K562 (cell line): ENCODE measurements around the gene ABCA8. TPM values are rescaled to one million over a fixed set of nuclear protein-coding genes. Genes with fewer than 3 reads are reported as not detected.

Source experiments
- ATAC-seq: fragments of 200-7000 bp; cut with Tn5 transposase; 3 replicates; pipeline ENCODE4 v1.9.1; 2020; ENCODE audit warnings: moderate library complexity
- BruUV-seq: library from RNA; stranded (reverse); fragments of 400-500 nt; replicated peaks from 2 replicates; lab custom pipeline; 2021; lab: Mats Ljungman, UMichigan
- CTCF ChIA-PET: fragments of 300-600 bp; formaldehyde crosslinking; extraction: SDS; loops from one replicate; lab custom pipeline; 2021; ENCODE audit warnings: low intra/inter-chr PET ratio; lab: Yijun Ruan, JAX
- POLR2A ChIA-PET: fragments of 300-600, 350-650 bp; sonication (Branson Sonifier 250); formaldehyde crosslinking; extraction: SDS; loops from one replicate; lab custom pipeline; 2021; ENCODE audit warnings: antibody characterized with exemption, inconsistent platforms; lab: Yijun Ruan, JAX
- DNase-seq, 4 experiments: peaks; one replicate each; pipeline versions ENCODE4 v3.0.0 to v3.0.0-alpha.2; 2011 to 2018; ENCODE audit warnings: low spot score in 3 of 4, mixed read lengths in 3 of 4; ENCODE audit errors: extremely low read depth in 1 of 4
- FAIRE-seq: peaks from 2 replicates; lab custom pipeline; 2011; peaks lifted over from hg19 to GRCh38; lab: Jason Lieb, UNC
- H2AFZ ChIP-seq: 2 replicates; pipeline ENCODE4 v1.6.0; 2011; ENCODE audit warnings: low read depth, low read length, control low read depth, inconsistent platforms
- H3K27ac ChIP-seq: fragments of 200-600 bp; 3 replicates; pipeline ENCODE4 v1.8.0; 2011; ENCODE audit warnings: low read depth, mild to moderate bottlenecking, control low read depth, inconsistent platforms, low read length, moderate library complexity, mixed read lengths; ENCODE audit errors: extremely low read depth
- H3K27me3 ChIP-seq, 2 experiments: fragments of 300-600 bp in 1 of 2; 2 replicates in 1 of 2; 3 replicates in 1 of 2; pipeline versions ENCODE4 v1.6.0 to v1.8.0; 2011; ENCODE audit warnings: inconsistent platforms in 2 of 2, low read length in 2 of 2, mild to moderate bottlenecking in 1 of 2, mixed read lengths in 1 of 2, moderate library complexity in 1 of 2; ENCODE audit not compliant: control insufficient read depth in 2 of 2, insufficient read depth in 2 of 2
- H3K36me3 ChIP-seq: fragments of 300-600 bp; 3 replicates; pipeline ENCODE4 v1.8.0; 2011; ENCODE audit warnings: mild to moderate bottlenecking, low read length, inconsistent platforms; ENCODE audit not compliant: control insufficient read depth, insufficient read depth
- H3K4me1 ChIP-seq, 2 experiments: fragments of 200-600 bp in 1 of 2; replicated peaks in 1 of 2; 2 replicates in 1 of 2; 3 replicates in 1 of 2; pipeline versions ENCODE4 v1.5.1 to v1.8.0; 2011; ENCODE audit warnings: inconsistent platforms in 2 of 2, low read length in 2 of 2, mild to moderate bottlenecking in 1 of 2, mixed read lengths in 1 of 2, moderate library complexity in 1 of 2; ENCODE audit not compliant: control insufficient read depth in 2 of 2, insufficient read depth in 2 of 2
- H3K4me2 ChIP-seq: 2 replicates; pipeline ENCODE4 v1.6.1; 2011; ENCODE audit warnings: low read length, control low read depth, inconsistent platforms, mixed read lengths; ENCODE audit not compliant: insufficient read depth
- H3K4me3 ChIP-seq: fragments of 200-600 bp; sonication (generic), shearing (Covaris generic); 2 replicates; pipeline ENCODE4 v1.5.1; 2016; ENCODE audit warnings: control low read depth, inconsistent platforms
- H3K79me2 ChIP-seq: fragments of 200-600 bp; 3 replicates; pipeline ENCODE4 v1.8.0; 2011; ENCODE audit warnings: low read length, inconsistent platforms; ENCODE audit not compliant: control insufficient read depth, insufficient read depth
- H3K9ac ChIP-seq, 2 experiments: 2 replicates each; pipeline versions ENCODE4 v1.6.0 to v1.6.1; 2011; ENCODE audit warnings: low read depth in 2 of 2, low read length in 2 of 2, control low read depth in 1 of 2, inconsistent platforms in 1 of 2, mild to moderate bottlenecking in 1 of 2, mixed read lengths in 1 of 2; ENCODE audit not compliant: insufficient read depth in 1 of 2
- H3K9me1 ChIP-seq: one replicate; pipeline ENCODE4 v1.6.0; 2011; ENCODE audit warnings: inconsistent platforms, mild to moderate bottlenecking, low read length, moderate library complexity; ENCODE audit not compliant: control insufficient read depth, insufficient read depth
- H3K9me3 ChIP-seq: replicated peaks from 2 replicates; pipeline ENCODE4 v1.5.1; 2011; ENCODE audit warnings: low read depth, low read length, inconsistent platforms; ENCODE audit not compliant: control insufficient read depth, insufficient read depth
- H4K20me1 ChIP-seq: replicated peaks from 2 replicates; pipeline ENCODE4 v1.6.1; 2011; ENCODE audit warnings: low read length, inconsistent platforms, mixed read lengths; ENCODE audit not compliant: control insufficient read depth, insufficient read depth
- CAMTA2 ChIP-seq: fragments of 250-450 bp; sonication (Bioruptor Pico); conservative IDR thresholded peaks from 2 replicates; pipeline ENCODE4 v1.5.1; 2022
- CTBP1 ChIP-seq: fragments of 450-650 bp; IDR thresholded peaks from 2 replicates; pipeline ENCODE4 v1.6.1; 2016; ENCODE audit warnings: borderline replicate concordance
- FOXK2 ChIP-seq, 2 experiments: fragments of 450-650 bp; IDR thresholded peaks in 1 of 2; conservative IDR thresholded peaks in 1 of 2; 2 replicates each; pipeline ENCODE4 v1.6.1; 2016; ENCODE audit warnings: low read depth in 2 of 2, mild to moderate bottlenecking in 1 of 2
- NFIX ChIP-seq: fragments of 250-450 bp; sonication (Bioruptor Pico); IDR thresholded peaks from 2 replicates; pipeline ENCODE4 v1.4.0; 2020; ENCODE audit warnings: low read depth, mild to moderate bottlenecking, moderate library complexity
- SAFB2 ChIP-seq: fragments of 200-400 bp; formaldehyde crosslinking; IDR thresholded peaks from 2 replicates; pipeline ENCODE4 v1.6.1; 2018; ENCODE audit warnings: borderline replicate concordance, low read length, low read depth, moderate library complexity; ENCODE audit not compliant: severe bottlenecking
- TCF3 ChIP-seq: sonication (generic); formaldehyde crosslinking; IDR thresholded peaks from 2 replicates; pipeline ENCODE4 v1.4.0; 2020; ENCODE audit warnings: mild to moderate bottlenecking, missing genetic modification reagents
- WGBS: fragments of 100-300 bp; shearing (Covaris generic); methylation state at CpG from one replicate; pipeline ENCODE4 v1.1.6; 2016; ENCODE audit warnings: low coverage, mixed read lengths; ENCODE audit not compliant: insufficient coverage; ENCODE audit errors: missing lambda C conversion rate; 5-methylcytosine and 5-hydroxymethylcytosine counted together
- in situ Hi-C: fragments of 300-500 bp; cut with MboI; formaldehyde crosslinking; loops from 4 replicates; pipeline ENCODE4 v1.15.0; 2018; ENCODE audit warnings: inconsistent platforms, mixed read lengths
- intact Hi-C: fragments of 100-400 bp; cut with micrococcal nuclease; formaldehyde crosslinking; loops from 2 replicates; pipeline ENCODE4 v1.14.2; 2022
- polyA plus RNA-seq, 8 experiments: library from polyadenylated mRNA; depleted of rRNA in 4 of 8; stranded (reverse) in 5 of 8; unstranded in 3 of 8; fragments of >200 nt; fragmentation: Nextera tagmentation in 2 of 8; fragmentation: Illumina TruSeq in 1 of 8; extraction: Ambion mirVana in 2 of 8; extraction: Trizol in 1 of 8; gene quantifications; 2 replicates each; pipeline versions ENCODE4 v1.2.1 to v1.2.3, GENCODE V29; 2011 to 2014; ENCODE audit warnings: inconsistent platforms in 1 of 8, missing spikeins in 1 of 8
- total RNA-seq, 7 experiments: library from RNA; depleted of rRNA in 6 of 7; stranded (reverse); fragments of >200 nt in 6 of 7; fragmentation: Illumina TruSeq in 2 of 7; extraction: Trizol in 2 of 7; gene quantifications; 2 replicates each; pipeline versions ENCODE4 v1.2.1 to v1.2.3, GENCODE V29; 2011 to 2021; ENCODE audit warnings: low replicate concordance in 1 of 7
- TF ChIP-seq, protein P1 (sequence below): fragments of 450-650 bp; formaldehyde crosslinking; IDR thresholded peaks from 2 replicates; pipeline ENCODE4 v1.4.0; 2020; ENCODE audit warnings: mild to moderate bottlenecking, moderate library complexity
- TF ChIP-seq, protein P2 (sequence below): fragments of 450-650 bp; IDR thresholded peaks from 2 replicates; pipeline ENCODE4 v1.6.1; 2018; ENCODE audit warnings: mild to moderate bottlenecking, low read depth; ENCODE audit not compliant: partially characterized antibody

The ABCA8 gene
- total and polyA plus RNA-seq, 9 of the 15 experiments (the other 6 are each of a cell fraction or from before 2014, with no cell fraction given) = 1.8 to 13.2 (median 12.0) TPM

DNA sequence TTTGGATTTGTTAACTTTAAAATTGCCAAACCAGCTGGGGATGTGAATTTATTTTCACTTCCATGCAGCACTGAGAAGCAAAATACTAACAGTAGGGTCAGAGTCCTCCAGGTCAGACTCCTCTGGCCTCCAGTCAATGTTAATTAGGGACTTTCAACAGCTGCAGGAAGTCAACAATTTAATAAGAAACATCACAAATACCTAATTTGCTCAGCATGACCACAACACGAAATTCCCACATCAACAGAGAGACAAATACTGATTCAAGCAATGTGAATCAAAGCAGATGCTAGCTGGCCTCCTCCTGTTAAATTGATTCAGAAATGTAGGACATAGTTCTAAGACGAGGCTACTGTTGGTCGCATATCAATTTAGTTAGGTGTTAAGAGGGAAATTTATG lies 111.7 kb downstream of the ABCA8 start:
- TF ChIP-seq, protein P1, sequence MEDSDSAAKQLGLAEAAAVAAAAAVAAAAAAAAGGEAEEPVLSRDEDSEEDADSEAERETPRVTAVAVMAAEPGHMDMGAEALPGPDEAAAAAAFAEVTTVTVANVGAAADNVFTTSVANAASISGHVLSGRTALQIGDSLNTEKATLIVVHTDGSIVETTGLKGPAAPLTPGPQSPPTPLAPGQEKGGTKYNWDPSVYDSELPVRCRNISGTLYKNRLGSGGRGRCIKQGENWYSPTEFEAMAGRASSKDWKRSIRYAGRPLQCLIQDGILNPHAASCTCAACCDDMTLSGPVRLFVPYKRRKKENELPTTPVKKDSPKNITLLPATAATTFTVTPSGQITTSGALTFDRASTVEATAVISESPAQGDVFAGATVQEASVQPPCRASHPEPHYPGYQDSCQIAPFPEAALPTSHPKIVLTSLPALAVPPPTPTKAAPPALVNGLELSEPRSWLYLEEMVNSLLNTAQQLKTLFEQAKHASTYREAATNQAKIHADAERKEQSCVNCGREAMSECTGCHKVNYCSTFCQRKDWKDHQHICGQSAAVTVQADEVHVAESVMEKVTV = no peak
- TF ChIP-seq FOXK2 (conservative IDR thresholded peaks at IDR 0.05 in 1 of 2, IDR thresholded peaks at IDR 0.05 in 1 of 2; ENCODE audit: low read depth in 2 of 2) (no peak), TCF3 (no peak), CAMTA2 (CRISPR knock-in tag) (no peak), SAFB2 (no peak), NFIX (CRISPR knock-in tag) (no peak), CTBP1 (no peak)
- TF ChIP-seq, protein P2, sequence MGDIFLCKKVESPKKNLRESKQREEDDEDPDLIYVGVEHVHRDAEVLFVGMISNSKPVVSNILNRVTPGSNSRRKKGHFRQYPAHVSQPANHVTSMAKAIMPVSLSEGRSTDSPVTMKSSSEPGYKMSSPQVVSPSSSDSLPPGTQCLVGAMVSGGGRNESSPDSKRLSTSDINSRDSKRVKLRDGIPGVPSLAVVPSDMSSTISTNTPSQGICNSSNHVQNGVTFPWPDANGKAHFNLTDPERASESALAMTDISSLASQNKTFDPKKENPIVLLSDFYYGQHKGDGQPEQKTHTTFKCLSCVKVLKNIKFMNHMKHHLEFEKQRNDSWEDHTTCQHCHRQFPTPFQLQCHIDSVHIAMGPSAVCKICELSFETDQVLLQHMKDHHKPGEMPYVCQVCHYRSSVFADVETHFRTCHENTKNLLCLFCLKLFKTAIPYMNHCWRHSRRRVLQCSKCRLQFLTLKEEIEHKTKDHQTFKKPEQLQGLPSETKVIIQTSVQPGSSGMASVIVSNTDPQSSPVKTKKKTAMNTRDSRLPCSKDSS = no peak
- Histone ChIP-seq H3K9ac (no peak overlapping the region), H3K4me3 (no peak overlapping the region), H3K36me3 (no peaks in the 10 kb centered on the region), H4K20me1 (no peaks in the 10 kb centered on the region), H3K4me2 (no peak overlapping the region), H3K9me3 (no peaks in the 10 kb centered on the region), H3K79me2 (no peaks in the 10 kb centered on the region), H2AFZ (no peak overlapping the region), H3K4me1 (no peaks in the 10 kb centered on the region), H3K27me3 (peaks cover 0 to 5% of the 10 kb centered on the region in 2 experiments; a peak in 3 of 5 replicates), H3K27ac (no peak overlapping the region), H3K9me1 (no peaks in the 10 kb centered on the region)
- in situ Hi-C loops (no loop called here), intact Hi-C loops (no loop called here)
- ATAC-seq = no peak
- WGBS = 2% methylated on average over 3 of the region's 3 CpGs
- no TSS peak for BruUV-seq
- CTCF ChIA-PET = no interaction called here
- no peak for FAIRE-seq
- POLR2A ChIA-PET = interaction anchor here (0.7 kb wide), 1 partner anchor 582 kb away, joined by 4 read pairs; no protein-coding TSS in a partner anchor
- no peak for DNase-seq
